ENCODE results near the gene TCHHL1. TPM values are rescaled to one million over a fixed set of nuclear protein-coding genes. Genes with fewer than 3 reads are reported as not detected.
A peak's percentile ranks its signal among the peaks of the same experiment; 100 is the strongest.

The TCHHL1 gene
- total RNA-seq, 1 experiment from 2014 or later: not detected

- H3K27me3 Mint-ChIP-seq (ENCODE audit: low read depth): peaks cover 4% of the 10 kb centered on the region
- Histone ChIP-seq H2BK15ac (ENCODE audit: low read depth, low read length) (no peak overlapping the region), H4K91ac (ENCODE audit: insufficient read length, low read depth, low read length) (no peak overlapping the region), H2AK5ac (ENCODE audit: insufficient read length, low read length) (no peak overlapping the region), H2BK12ac (ENCODE audit: insufficient read length, low read depth, low read length) (peak overlapping the region; percentile 1), H2BK120ac (ENCODE audit: low read depth, low read length, poor library complexity, severe bottlenecking) (no peak overlapping the region), H3K9me3 (ENCODE audit: control insufficient read depth, low read depth, low read length) (no peaks in the 10 kb centered on the region), H3K23ac (ENCODE audit: insufficient read length, low read depth, low read length) (no peak overlapping the region), H4K20me1 (ENCODE audit: control insufficient read depth, insufficient read depth, insufficient read length) (no peaks in the 10 kb centered on the region), H4K8ac (replicated peaks; ENCODE audit: insufficient read length, low read depth, low read length) (no peak overlapping the region), H3K18ac (ENCODE audit: insufficient read length, low read depth, low read length) (peak overlapping the region; percentile 45), H3K4ac (ENCODE audit: low read depth, low read length) (no peak overlapping the region; the same call in 1 of the 2 replicates), H2BK20ac (ENCODE audit: low read depth, low read length, poor library complexity, severe bottlenecking) (no peak overlapping the region), H3K4me1 (ENCODE audit: insufficient read depth, low read length) (peaks cover 12% of the 10 kb centered on the region; the same call in 1 of the 2 replicates), H3K27ac (ENCODE audit: insufficient read length, low read depth, low read length) (peak overlapping the region; percentile 52), H3K56ac (ENCODE audit: insufficient read length, low read depth, low read length) (peak overlapping the region; percentile 13), H4K5ac (ENCODE audit: insufficient read length, low read depth, low read length) (no peak overlapping the region), H3K79me2 (ENCODE audit: insufficient read depth, low read length) (no peaks in the 10 kb centered on the region), H3K14ac (ENCODE audit: insufficient read depth, low read length) (peak overlapping the region; percentile 82), H3K27me3 (ENCODE audit: insufficient read depth, low read length) (no peaks in the 10 kb centered on the region), H2AFZ (ENCODE audit: low read length) (peak overlapping the region; percentile 58), H3K4me2 (ENCODE audit: insufficient read depth, insufficient read length, low read length) (peak overlapping the region; percentile 44), H3K23me2 (ENCODE audit: insufficient read length, low read depth, low read length, poor library complexity, severe bottlenecking) (peaks cover 4% of the 10 kb centered on the region), H3K9ac (ENCODE audit: extremely low read depth, insufficient read length, low read length) (peak overlapping the region; percentile 6), H3K79me1 (ENCODE audit: insufficient read depth, low read depth, low read length, poor library complexity, severe bottlenecking) (no peaks in the 10 kb centered on the region), H3T11ph (ENCODE audit: low read length) (no peak overlapping the region), H2BK5ac (ENCODE audit: insufficient read length, low read length) (no peak overlapping the region)
- TF ChIP-seq CTCF (conservative IDR thresholded peaks at IDR 0.05): peak; percentile 67
- no peaks in the 10 kb centered on the region for H3K9me3 Mint-ChIP-seq
- H3K4me3 Mint-ChIP-seq: peak overlapping the region; percentile 43 to 51; a peak in 4 of 5 replicates
- H3K27ac Mint-ChIP-seq: peak overlapping the region; percentile 94 to 98 (median 97)
- DNase-seq: peak; percentile 94
- H3K36me3 Mint-ChIP-seq (ENCODE audit: insufficient read depth in 1 of 3, low read depth in 3 of 3): no peaks in the 10 kb centered on the region
- peaks cover 35 to 40% of the 10 kb centered on the region in 2 experiments for H3K4me1 Mint-ChIP-seq
- WGBS (ENCODE audit: extremely low coverage, insufficient read length, low lambda C conversion rate): no CpG with 5 or more reads among the region's 13 CpGs
Measured at GRCh38 chr1:152047730-152048415, 41.0 kb downstream of the TCHHL1 start.
